ENCODE measurements around the gene GEMIN2.

DNA sequence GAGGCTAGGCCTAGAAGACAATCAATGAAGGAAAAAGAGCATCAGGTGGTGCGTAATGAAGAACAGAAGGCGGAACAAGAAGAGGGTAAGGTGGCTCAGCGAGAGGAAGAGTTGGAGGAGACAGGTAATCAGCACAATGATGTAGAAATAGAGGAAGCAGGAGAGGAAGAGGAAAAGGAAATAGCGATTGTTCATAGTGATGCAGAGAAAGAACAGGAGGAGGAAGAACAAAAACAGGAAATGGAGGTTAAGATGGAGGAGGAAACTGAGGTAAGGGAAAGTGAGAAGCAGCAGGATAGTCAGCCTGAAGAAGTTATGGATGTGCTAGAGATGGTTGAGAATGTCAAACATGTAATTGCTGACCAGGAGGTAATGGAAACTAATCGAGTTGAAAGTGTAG is 66.4 kb downstream of the GEMIN2 start:
- TF ChIP-seq GATA2 (IDR thresholded peaks at IDR 0.05; ENCODE audit: low read depth, low read length) = no peak
- no peak for TF ChIP-seq GATA3 (IDR thresholded peaks at IDR 0.05; ENCODE audit: low read depth, low read length)
